Measurements from ENCODE around the gene KIF13A.
"Not testable (repeated sequence)": the region's sequence is repeated elsewhere in the genome, so short reads cannot be mapped to it uniquely, and the experiment has no call there.

KIF13A gene

DNA sequence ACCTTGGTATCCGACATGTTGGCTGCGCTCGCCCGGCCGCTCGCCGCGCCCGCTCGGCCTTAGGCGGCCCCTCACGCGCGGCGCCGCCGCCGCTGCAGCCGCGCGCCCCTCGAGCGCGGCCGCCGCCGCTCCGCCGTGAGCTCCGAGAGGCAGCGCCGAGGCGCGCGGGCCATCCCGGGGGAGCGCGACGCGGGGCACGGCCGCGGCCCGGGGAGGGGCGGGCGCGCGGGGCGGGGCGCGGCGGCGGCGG is at the start of gene KIF13A:
Gene KIF13A, minus strand, starts transcription at position 189 of the 250 bp plus-strand sequence. Its CDS starts 172 bp downstream, at position 17.
- DNase-seq = no peak

DNA sequence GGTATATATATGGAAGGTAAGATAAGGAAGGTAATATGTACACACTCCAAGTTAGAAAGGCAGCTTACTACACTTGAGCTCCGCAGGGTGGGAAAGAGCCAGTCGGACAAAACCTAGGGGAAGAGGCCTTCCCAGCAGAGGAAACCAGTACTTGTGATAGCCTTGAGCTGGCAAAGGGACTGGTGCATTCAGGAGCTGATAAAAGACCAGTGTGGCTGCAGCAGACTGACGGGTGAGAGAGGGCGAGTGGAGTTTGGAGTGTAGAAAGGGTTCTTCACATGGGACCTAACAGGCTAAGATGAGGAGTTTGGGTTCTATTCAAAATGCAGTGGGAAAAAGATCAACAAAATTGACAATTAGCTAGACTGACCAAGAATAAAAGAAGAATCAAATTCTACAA is 49.3 kb upstream of the KIF13A start:
- DNase-seq = no peak

DNA sequence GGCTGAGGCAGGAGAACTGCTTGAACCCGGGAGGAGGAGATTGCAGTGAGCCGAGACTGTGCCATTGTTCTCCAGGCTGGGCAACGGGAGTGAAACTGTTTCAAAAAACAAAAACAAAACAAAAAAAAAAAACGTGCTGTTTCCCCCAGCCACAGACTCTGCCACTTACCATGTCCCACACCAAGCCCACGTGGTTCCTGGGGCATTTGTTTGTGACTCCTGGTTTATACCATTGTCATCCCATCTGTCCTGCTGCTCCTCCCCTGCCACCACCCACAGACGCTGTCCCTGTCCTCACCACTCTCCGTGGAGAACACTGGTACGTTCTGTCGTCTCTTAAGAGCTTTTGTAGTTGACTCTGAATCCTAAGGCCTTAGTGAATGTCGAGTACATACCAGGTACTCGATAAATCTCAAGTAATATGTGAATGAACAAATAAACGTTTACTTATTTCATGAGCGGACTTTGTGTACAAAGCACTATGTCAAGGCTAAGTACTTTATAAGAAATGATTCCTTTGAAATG is 48.0 kb upstream of the KIF13A start:
- no peak for DNase-seq

DNA sequence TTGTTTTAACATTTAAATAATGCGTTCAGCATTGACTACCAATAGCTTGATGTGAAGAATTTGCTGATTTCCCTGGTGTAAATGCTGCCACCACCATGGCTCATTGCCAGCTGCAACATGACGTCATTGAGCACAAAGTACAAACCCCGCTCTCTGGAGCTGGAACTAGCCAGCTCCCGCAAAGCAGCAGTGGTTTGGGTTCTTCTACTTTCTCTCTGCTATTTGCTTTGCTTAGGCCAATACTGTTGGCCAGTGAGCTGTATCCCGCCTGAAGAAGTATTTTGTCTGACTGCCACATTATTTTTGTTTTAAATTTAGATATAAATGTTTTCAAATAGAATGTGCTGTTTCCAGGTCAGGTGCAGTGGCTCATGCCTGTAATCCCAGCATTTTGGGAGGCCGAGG is 47.4 kb upstream of the KIF13A start:
- no peak for DNase-seq

DNA sequence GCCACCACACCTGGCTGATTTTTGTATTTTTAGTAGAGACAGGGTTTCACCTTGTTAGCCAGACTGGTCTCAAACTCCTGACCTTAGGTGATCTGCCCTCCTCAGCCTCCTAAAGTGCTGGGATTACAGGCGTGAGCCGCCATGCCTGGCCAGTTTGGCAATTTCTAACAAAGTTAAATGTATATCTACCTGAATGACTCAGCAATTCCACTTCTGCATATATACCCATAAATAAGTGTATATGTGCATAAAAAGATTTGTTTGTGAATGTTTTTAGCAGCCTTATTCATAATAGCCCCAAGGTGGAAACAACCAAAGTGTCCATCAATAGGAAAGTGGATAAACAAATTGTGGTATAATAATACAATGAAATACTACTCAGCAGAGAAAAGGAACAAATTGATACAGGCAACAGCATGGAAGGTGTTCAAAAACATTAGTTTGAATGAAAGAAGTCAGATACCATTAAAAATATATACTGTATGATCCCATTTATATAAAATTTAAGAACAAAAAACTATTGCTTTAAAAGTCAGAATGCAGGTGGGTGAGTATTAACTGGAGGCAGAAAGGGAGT is 44.3 kb upstream of the KIF13A start:
- no peak for DNase-seq

DNA sequence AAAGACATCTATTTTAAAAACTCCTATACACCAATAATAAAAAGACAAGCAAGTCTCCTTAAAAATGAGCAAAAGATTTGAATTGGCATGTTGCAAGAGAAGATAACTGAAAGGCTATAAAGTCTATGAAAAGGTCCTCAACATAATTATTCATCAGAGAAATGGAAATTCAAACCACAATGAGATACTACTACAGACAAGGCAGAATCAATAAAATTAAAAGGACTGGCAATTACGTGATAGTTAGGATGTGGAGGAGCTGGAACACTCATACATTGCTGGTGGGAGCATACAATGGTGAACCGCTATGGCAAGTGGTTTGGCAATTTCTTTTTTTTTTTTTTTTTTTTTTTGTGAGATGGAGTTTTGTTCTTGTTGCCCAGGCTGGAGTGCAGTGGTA is 43.8 kb upstream of the KIF13A start:
- no peak for DNase-seq

DNA sequence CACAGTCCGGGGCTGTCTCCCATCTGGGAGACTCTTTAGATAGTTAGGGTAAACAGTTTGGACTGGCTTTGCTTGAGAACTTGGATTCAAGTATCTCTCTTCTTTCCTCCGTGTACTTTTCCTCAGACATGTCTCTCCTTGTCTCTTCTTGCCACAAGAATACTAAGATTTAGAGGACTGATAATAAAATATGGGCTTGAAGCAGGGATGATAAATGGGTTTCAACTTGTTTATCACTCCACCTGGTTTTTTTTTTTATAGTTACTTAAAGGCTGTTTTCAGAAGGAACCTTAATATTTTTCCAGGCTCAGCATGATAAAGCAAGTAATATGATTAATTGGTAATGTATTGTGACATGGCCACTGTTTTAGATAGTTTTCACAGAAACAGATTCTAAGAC is 40.9 kb upstream of the KIF13A start:
- DNase-seq = no peak

DNA sequence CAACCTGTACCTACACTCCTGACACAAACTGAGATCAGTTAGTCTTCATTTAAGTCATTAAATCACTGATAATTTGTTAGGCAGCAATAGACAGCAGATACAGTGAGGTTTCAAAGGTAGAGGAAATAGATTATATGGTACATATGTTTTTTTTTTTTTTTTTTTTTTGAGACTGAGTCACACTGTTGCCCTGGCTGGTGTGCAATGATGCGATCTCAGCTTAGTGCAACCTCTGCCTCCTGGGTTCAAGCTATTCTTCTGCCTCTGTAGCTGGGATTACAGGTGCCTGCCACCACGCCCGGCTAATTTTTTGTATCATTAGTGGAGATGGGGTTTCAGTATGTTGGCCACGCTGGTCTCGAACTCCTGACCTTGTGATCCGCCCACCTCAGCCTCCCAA is 38.2 kb upstream of the KIF13A start:
- no peak for DNase-seq

DNA sequence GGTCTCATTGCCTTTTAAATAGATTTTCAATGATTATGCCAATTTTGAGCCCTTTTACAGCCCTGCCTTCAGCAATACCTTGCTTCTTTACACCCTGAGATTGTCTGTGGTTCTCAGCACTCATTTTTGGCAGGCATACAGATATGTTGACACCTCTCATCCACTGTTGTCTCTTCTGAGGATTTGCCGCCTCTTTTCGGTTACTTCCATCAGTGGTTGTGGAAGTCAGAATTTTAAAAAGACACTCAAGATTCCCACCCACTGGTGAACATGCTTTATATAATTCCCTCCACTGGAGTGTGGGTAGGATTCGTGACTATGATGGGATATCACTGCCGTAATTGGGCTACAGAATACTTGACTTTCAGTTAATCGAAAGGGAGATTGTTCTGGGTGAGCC is 37.4 kb upstream of the KIF13A start:
- no peak for DNase-seq

DNA sequence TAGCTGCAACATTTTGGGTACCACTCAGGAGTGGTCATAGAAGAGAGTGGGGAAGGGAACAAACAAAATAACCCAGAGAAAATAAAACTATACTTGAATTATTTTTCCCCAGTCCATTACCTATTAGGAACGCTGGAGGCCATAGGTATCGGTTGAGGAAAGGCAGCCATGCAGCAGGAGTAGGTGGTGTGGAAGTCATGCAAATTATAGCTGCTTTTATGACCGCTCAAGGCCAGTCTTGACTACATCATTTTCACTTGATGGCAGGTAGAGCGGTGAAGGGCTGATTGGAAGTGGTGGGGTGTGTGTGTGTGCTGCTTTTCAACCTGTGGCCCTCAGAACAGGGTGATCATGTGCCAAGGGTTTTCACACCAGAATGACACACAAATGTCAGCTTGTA is 36.5 kb upstream of the KIF13A start:
- DNase-seq = no peak

DNA sequence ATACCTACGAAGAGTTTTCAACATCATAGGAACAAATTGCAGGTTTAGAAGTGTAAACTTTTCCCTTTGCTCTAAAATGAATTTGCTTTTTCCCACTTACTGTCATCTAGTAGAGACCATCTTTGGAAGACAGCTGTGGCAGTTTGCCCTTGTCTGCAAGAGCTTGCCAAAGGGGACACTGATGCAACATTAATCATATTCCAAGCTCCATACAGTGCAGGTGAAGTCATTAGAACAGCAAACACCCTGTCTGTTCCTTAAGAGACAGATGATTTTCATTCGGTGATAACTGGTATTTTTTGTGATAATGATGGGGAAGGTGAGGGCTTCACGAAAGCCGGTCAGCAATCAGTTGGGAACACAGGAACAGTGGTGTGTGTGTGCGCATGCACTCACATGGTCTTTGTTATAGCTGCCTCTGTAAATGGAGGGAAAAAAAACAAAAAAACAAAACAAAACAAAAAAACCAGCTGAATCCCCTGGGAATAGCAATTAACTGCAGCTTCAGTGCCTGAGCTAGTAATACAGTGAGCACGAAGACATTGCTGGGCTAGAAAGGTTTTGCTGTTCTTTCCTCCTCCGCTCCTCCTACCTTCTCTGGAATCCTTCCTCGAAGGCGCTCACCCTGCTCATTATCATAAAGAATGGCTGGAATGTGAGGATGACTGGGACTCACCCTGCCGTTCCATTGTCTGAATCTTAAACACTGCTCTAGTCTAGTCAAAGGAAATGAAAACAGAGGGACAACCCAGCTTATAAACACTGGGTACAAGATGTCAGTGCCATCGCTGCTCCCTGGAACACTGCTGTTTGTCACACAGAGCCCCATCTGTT is 35.2 kb upstream of the KIF13A start:
- no peak for DNase-seq

DNA sequence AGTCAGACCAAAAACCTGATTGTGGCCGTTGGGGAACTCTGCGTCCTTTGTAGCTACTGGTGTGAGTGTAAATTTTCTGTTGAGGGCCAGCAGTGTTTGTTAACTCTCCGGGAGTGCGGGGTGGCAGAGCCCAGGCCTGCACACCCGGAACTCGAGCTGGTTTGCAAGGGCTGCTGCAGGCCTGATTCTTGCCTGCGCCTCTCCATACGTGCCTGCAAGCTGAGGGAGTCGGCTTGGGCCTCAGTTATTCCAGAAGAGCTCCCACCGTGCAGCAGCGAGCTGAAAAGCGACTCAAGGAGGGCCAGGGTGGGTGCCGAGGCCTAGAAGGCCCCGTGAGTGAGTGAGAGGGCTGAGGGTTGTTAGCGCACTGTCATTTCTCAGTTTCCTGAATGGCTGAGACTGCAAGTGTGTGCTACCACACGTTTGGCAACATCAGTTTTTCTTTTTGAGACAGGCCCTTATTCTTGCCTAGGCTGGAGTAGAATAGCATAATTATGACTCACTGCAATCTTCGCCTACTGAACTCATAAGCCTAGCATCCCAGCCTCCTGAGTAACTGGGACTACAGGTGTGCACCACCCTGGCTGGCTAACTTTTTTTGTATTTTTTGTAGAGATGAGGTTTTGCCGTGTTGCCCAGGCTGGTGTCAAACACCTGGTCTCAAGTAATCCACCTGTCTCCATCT is 33.9 kb upstream of the KIF13A start:
- DNase-seq = no peak

DNA sequence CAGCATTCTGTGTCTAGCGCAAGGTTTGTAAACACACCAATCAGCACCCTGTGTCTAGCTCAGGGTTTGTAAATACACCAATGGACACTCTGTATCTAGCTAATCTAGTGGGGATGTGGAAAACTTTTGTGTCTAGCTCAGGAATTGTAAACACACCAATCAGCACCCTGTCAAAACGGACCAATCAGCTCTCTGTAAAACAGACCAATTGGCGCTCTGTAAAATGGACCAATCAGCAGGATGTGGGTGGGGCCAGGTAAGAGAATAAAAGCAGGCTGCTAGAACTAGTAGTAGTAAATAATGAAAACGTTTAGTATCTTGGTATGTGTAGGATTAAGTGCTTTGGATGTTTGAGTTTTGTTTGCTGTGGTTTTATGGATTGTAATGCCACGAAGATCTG is 33.1 kb upstream of the KIF13A start:
- not testable (repeated sequence) for DNase-seq

DNA sequence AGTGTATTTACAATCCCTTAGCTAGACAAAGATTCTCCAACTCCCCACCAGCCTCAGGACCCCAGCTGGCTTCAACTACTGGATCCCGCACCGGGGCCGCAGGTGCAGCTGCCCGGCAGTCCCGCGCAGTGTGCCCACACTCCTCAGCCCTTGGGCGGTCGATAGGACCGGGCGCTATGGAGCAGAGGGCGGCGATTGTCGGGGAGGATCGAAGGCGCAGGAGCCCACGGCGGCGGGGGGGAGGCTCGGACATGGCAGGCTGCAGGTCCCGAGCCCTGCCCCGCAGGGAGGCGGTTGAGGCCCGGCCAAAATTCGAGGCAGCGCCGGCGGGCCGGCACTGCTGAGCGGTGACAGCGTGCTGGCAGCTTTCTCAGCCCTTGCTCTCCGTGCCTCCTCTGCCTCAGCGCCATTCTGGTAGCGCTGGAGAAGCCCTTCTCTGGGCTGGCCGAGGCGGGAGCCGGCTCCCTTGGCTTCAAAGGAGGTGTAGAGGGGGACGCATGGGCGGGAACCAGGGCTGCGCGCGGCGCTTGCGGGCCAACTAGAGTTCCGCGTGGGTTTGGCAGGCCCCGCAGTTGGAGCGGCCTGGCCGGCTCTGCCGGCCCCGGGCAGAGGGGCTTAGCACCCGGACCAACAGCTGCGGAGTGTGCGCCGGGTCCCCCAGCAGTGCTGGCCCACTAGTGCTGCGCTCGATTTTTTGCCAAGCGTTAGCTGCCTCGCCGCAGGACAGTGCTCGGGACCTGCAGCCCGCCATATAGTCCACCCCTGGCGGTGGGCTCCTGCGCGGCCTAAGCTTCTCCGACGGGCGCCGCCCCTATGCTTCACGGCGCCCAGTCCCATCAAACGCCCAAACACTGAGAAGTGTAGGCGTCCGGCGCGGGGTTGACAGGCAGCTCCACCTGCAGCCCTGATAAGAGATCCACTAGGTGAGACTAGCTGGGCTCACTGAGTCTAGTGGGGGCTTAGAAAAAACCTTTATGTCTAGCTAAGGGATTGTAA is 32.4 kb upstream of the KIF13A start:
- no peak for DNase-seq

DNA sequence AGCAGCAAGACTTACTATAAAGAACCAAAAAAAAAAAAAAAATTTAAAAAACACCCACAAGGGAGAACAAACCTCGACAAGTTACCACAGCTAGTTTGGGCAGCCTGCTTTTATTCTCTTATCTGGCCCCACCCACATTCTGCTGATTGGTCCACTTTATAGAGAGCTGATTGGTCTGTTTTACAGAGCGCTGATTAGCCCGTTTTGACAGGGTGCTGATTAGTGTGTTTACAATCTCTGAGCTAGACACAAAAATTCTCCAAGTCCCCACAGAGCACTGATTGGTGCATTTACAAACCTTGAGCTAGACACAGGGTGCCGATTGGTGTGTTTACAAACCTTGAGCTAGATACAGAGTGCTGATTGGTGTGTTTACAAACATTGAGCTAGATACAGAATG is 31.7 kb upstream of the KIF13A start:
- not testable (repeated sequence) for DNase-seq

DNA sequence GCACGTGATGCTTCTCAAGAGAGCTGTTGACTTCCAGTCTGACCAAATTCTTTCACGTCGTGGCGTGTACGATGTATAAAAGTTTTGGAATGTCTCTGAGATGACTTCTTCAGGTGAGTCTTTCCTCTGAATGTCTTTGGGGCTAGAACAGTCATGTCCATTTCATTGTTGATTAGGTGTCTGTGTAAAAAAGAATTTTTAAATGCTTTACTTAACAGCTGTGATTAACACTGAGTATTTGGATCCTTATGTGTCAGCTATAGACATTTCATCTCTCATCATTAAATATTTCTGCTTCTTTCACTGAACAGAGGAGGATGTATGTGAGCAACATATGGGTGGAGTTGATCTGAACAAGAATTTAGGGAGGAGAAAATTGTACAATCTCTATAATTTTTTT is 29.3 kb upstream of the KIF13A start:
- no peak for DNase-seq

DNA sequence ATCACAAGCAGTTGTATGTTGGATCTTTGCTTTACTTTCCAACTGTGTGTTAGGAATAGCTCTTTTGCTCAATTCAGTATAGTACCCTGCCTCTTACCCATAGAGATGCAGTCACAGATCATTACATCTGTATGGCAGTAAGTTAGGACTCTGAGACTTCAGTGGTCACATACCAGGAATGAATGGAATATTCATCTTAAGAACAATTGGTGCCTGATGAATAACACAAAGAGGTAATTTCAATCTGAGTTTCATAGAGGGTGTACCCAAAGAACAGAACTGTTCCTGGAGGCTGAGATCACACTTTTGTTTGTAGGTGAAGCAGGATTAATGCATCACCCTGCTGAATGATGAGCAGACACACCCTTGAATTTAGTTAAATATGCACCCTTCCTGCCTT is 28.7 kb upstream of the KIF13A start:
- no peak for DNase-seq

DNA sequence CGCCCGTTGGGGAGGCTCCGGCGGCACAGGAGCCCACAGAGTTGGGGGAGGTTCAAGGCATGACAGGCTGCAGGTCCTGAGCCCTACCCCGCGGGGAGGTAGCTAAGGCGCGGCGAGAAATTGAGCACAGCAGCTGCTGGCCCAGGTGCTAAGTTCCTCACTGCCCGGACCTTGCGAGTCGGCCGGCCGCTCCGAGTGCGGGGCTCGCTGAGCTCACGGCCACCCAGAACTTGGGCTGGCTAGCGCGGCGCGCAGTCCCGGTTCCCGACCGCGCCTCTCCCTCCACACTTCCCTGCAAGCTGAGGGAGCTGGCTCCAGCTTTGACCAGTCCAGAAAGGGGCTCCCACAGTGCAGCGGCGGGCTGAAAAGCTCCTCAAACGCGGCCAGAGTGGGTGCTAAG is 23.9 kb upstream of the KIF13A start:
- DNase-seq = no peak

DNA sequence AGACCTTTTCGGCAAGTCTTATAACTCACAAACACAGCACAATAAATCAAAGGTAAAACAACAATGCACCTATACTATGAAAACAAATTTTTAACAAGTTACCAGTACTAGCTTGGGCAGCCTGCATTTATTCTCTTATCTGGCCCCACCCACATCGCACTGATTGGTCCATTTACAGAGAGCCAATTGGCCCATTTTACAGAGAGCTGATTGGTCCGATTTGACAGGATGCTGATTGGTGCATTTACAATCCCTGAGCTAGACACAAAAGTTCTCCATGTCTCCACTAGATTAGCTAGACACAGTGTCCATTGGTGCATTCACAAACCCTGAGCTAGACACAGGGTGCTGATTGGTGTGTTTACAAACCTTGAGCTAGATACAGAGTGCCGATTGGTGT is 23.1 kb upstream of the KIF13A start:
- not testable (repeated sequence) for DNase-seq

DNA sequence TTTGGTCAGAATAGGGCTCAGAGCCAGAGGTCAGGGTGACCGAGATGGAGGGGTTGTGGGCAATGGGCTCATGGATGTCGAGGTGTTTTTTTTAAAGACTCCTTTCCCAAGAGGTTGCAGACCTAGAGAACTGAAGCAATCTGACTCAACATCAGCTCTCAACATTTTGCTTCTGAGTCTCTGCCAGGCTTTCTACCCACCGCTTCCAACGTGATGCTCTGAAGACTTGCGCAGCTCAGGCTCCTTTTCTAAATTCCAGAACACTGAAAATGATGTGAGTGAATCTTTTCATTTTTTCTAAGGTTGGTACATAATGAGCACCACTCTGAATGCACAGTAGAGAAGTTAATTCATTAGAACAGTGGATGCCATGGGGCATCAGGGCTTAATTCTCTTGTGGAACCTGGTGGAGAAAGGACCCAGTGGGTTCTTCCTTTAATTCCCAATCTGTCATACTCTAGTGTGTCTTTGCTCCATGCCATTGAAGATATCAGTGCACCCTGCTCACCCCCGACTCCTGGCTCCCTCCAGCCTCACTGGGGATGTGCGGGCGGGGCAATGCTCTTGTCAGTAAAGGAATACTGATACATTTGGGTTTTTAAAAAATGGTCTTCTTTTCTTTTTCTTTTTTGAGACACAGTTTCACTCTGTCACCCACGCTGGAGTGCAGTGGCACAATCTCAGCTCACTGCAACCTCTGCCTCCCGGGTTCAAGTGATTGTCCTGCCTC is 17.0 kb upstream of the KIF13A start:
- no peak for DNase-seq

DNA sequence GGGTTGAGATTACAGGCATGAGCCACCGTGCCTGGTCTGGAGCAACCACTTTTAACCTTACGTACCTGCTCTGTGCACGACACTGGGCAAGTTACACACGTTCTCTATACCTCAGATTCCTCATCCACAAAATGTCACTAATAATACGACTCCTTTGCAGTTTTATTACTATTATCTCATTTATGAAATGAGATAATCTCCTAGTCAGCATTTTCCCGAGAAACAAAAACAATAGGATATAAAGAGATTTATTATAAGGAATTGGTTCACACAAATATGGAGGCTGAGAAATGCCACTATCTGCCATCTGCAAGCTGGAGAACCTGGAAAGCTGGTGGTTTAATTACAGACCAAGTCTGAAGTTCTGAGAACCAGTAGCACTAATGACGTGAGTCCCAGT is 12.0 kb upstream of the KIF13A start:
- no peak for DNase-seq

DNA sequence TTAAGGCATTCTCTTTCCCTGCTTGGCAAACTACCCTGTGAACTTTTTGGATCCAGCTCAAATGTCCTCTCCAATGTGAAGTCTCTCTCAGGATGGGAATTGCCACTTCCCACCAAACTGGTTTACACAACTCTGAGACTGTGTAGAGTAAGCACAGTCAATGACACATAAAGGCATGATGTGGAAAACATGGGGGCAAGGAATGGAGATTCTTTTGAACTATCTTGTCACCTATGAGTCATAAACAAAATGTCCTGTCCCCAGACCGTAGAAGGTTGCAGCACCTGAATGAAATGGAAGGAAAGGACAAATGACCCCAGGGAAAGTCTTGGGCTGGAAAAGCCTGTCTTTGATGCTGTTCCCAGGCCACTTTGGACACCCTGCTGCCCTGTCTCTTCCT is 11.0 kb upstream of the KIF13A start:
- DNase-seq = no peak

All from amniotic stem cell (primary cell).